Adrenal gland (tissue), 5 donors: ENCODE data around the gene SYT10.

Source experiments
- POLR2A ChIP-seq, 2 donors: fragments of 450-650 bp; IDR thresholded peaks; one replicate each; pipeline ENCODE4 v1.6.1; 2017; ENCODE audit warnings: antibody characterized with exemption in 2 of 2, mild to moderate bottlenecking in 2 of 2, moderate library complexity in 1 of 2
- TF ChIP-seq, protein P1 (sequence below), 6 experiments: fragments of 450-650 bp in 4 of 6; fragments of 200-600 bp in 2 of 6; sonication (generic) in 1 of 6; IDR thresholded peaks; 1 replicate in 5 of 6; 2 replicates in 1 of 6; pipeline versions ENCODE4 v1.5.1 to v1.8.0; 2016 to 2021; ENCODE audit warnings: antibody characterized with exemption in 6 of 6, mild to moderate bottlenecking in 2 of 6, moderate library complexity in 1 of 6
- donor health status: DM: no; HTN: no; CAD: no.

DNA sequence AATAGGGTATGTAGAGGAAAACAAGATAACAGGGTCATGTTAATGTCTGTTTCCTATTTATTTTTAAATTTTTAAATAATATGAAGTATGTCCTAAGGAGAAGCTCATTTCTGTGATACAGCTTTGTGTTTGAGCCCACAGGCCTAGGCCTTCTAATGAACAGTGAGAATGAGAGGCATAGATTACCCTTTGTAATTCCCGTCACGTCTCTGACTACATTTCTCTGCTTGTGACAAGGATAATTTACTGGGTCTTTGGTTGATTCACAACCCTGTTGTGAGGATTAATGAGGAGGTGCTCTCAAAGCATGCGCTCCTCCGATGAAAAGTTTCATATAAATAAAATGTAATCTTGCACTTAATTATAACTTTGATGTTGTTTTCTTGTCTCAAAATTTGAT lies 56.1 kb downstream of the SYT10 start:
- TF ChIP-seq, protein P1, sequence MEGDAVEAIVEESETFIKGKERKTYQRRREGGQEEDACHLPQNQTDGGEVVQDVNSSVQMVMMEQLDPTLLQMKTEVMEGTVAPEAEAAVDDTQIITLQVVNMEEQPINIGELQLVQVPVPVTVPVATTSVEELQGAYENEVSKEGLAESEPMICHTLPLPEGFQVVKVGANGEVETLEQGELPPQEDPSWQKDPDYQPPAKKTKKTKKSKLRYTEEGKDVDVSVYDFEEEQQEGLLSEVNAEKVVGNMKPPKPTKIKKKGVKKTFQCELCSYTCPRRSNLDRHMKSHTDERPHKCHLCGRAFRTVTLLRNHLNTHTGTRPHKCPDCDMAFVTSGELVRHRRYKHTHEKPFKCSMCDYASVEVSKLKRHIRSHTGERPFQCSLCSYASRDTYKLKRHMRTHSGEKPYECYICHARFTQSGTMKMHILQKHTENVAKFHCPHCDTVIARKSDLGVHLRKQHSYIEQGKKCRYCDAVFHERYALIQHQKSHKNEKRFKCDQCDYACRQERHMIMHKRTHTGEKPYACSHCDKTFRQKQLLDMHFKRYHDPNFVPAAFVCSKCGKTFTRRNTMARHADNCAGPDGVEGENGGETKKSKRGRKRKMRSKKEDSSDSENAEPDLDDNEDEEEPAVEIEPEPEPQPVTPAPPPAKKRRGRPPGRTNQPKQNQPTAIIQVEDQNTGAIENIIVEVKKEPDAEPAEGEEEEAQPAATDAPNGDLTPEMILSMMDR (IDR thresholded peaks at IDR 0.05), result no peak
- no peak for TF ChIP-seq POLR2A (IDR thresholded peaks at IDR 0.05)
